K562 (cell line): ENCODE results near the gene NOP16. TPM values are rescaled to one million over a fixed set of nuclear protein-coding genes. Genes with fewer than 3 reads are reported as not detected.
A peak's percentile ranks its signal among the peaks of the same experiment; 100 is the strongest.

Experiments used
- BCOR ChIP-seq: fragments of 450-650 bp; IDR thresholded peaks from 2 replicates; pipeline ENCODE4 v1.6.1; 2016
- FIP1L1 ChIP-seq: fragments of 200-400 bp; formaldehyde crosslinking; IDR thresholded peaks from 2 replicates; pipeline ENCODE4 v1.6.1; 2018; ENCODE audit warnings: mild to moderate bottlenecking, low read depth, low read length; ENCODE audit not compliant: poor library complexity, severe bottlenecking
- FOXP4 ChIP-seq: sonication (generic); formaldehyde crosslinking; IDR thresholded peaks from 2 replicates; pipeline ENCODE4 v1.8.0; 2022; ENCODE audit warnings: mild to moderate bottlenecking, missing genetic modification reagents, borderline replicate concordance
- KLF6 ChIP-seq: fragments of 250-450 bp; sonication (Bioruptor Pico); IDR thresholded peaks from 2 replicates; pipeline ENCODE4 v1.4.0; 2020; ENCODE audit warnings: mild to moderate bottlenecking, moderate library complexity, borderline replicate concordance
- MXD1 ChIP-seq: fragments of 250-450 bp; sonication (Bioruptor Pico); IDR thresholded peaks from 2 replicates; pipeline ENCODE4 v1.8.0; 2021; ENCODE audit warnings: borderline replicate concordance, mild to moderate bottlenecking, moderate library complexity; ENCODE audit not compliant: poor library complexity, severe bottlenecking
- MYBL2 ChIP-seq, 2 experiments: fragments of 450-650 bp in 1 of 2; sonication (generic) in 1 of 2; formaldehyde crosslinking in 1 of 2; IDR thresholded peaks; 2 replicates each; pipeline versions ENCODE4 v1.6.1 to v1.8.1; 2017 to 2022; ENCODE audit warnings: borderline replicate concordance in 1 of 2, inconsistent platforms in 1 of 2, low read depth in 1 of 2, mild to moderate bottlenecking in 1 of 2, missing genetic modification reagents in 1 of 2, moderate library complexity in 1 of 2
- PCBP1 ChIP-seq: fragments of 200-400 bp; formaldehyde crosslinking; IDR thresholded peaks from 2 replicates; pipeline ENCODE4 v1.6.1; 2018; ENCODE audit warnings: mild to moderate bottlenecking, low read depth, low read length; ENCODE audit not compliant: poor library complexity, severe bottlenecking
- RBM34 ChIP-seq: fragments of 200-400 bp; formaldehyde crosslinking; IDR thresholded peaks from 2 replicates; pipeline ENCODE4 v1.6.1; 2018; ENCODE audit warnings: low read length, borderline replicate concordance; ENCODE audit not compliant: insufficient read depth
- ZNF263 ChIP-seq: sonication (generic); formaldehyde crosslinking; IDR thresholded peaks from 2 replicates; pipeline ENCODE4 v1.8.0; 2022; ENCODE audit warnings: mild to moderate bottlenecking, missing genetic modification reagents, borderline replicate concordance
- ZNF384 ChIP-seq: IDR thresholded peaks from 2 replicates; pipeline ENCODE4 v1.6.1; 2012; ENCODE audit warnings: low read depth, low read length, improper control_type of control experiment
- ZNF407 ChIP-seq: fragments of 450-650 bp; IDR thresholded peaks from 2 replicates; pipeline ENCODE4 v1.6.1; 2016; ENCODE audit warnings: low read depth
- ZSCAN32 ChIP-seq: fragments of 450-650 bp; formaldehyde crosslinking; IDR thresholded peaks from 2 replicates; pipeline ENCODE4 v1.4.0; 2020; ENCODE audit warnings: mild to moderate bottlenecking, moderate library complexity
- polyA plus RNA-seq, 8 experiments: library from polyadenylated mRNA; depleted of rRNA in 4 of 8; stranded (reverse) in 5 of 8; unstranded in 3 of 8; fragments of >200 nt; fragmentation: Nextera tagmentation in 2 of 8; fragmentation: Illumina TruSeq in 1 of 8; extraction: Ambion mirVana in 2 of 8; extraction: Trizol in 1 of 8; gene quantifications; 2 replicates each; pipeline versions ENCODE4 v1.2.1 to v1.2.3, GENCODE V29; 2011 to 2014; ENCODE audit warnings: inconsistent platforms in 1 of 8, missing spikeins in 1 of 8
- total RNA-seq, 7 experiments: library from RNA; depleted of rRNA in 6 of 7; stranded (reverse); fragments of >200 nt in 6 of 7; fragmentation: Illumina TruSeq in 2 of 7; extraction: Trizol in 2 of 7; gene quantifications; 2 replicates each; pipeline versions ENCODE4 v1.2.1 to v1.2.3, GENCODE V29; 2011 to 2021; ENCODE audit warnings: low replicate concordance in 1 of 7
- TF ChIP-seq, protein P1 (sequence below), 3 experiments: fragments of 200-800 bp in 1 of 3; sonication (Bioruptor generic) in 1 of 3; sonication (generic) in 1 of 3; formaldehyde crosslinking in 1 of 3; IDR thresholded peaks; 2 replicates each; pipeline versions ENCODE4 v1.6.1 to v1.8.0; 2016 to 2022; ENCODE audit warnings: mild to moderate bottlenecking in 2 of 3, missing compliant biosample characterization in 2 of 3, missing genetic modification characterization in 2 of 3, missing genetic modification reagents in 1 of 3

Gene NOP16
- total and polyA plus RNA-seq, 9 of the 15 experiments (the other 6 are each of a cell fraction or from before 2014, with no cell fraction given): 92.5 to 342 (median 148) TPM

DNA sequence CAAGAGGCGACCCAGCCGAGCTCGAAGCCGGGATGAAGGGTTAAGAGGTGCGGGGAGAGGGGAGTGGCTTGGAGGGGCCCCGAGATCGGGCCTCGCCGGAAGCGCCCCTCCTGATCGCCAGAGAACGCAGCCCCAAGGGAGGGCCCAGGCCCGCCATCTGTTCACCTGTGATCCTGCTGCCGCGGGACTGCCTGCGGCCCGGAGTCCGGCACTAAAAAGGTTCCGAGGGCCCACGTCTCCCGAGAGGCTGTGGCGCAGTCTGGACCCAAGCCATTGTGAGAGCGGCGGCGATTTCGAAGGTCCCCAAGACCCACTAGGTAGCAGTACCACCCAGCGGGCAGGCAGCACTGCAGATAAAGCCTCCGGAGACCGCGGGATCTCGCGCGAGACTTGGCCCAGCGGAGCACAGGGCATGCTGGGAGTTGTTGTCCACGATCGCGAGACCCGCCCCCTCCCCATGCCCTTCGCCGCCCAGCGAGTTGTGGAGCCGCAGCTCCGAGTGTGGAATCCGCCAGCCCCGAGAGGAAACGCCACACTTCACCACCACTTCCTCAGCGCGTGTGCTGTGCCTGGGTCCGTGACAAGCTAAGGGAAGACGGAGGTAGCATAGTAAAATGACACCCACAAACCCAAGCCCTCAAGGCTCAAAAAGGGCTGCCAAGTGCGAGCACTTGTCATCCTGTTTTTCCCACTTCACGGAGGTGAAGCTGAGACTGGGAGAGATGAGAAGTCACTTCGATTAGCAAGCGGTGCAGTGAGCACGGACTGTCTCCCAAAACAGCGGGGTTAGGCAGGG lies 26.8 kb downstream of the NOP16 start, which contains the start of gene KIAA1191 (continued):
- TF ChIP-seq ZNF407: no peak
- peak; percentile 46; the same call in 1 of the 2 replicates for TF ChIP-seq KLF6
- TF ChIP-seq FIP1L1: peak; percentile 22
- peak; percentile 94 for TF ChIP-seq PCBP1
- no peak for TF ChIP-seq ZNF263
- TF ChIP-seq MYBL2 (IDR thresholded peaks at IDR 0.05; ENCODE audit: low read depth): no peak
- no peak for TF ChIP-seq MYBL2 (CRISPR knock-in tag; IDR thresholded peaks at IDR 0.05; ENCODE audit: borderline replicate concordance)
- TF ChIP-seq ZNF384: no peak
- no peak; the same call in 1 of the 2 replicates for TF ChIP-seq FOXP4 (CRISPR knock-in tag)
- TF ChIP-seq ZSCAN32: 0 out of 2 replicates have a peak, but pooled peaks have one; percentile 11
- no peak for TF ChIP-seq MXD1
- TF ChIP-seq BCOR: peak; percentile 79
- no peak for TF ChIP-seq RBM34
- TF ChIP-seq, protein P1, sequence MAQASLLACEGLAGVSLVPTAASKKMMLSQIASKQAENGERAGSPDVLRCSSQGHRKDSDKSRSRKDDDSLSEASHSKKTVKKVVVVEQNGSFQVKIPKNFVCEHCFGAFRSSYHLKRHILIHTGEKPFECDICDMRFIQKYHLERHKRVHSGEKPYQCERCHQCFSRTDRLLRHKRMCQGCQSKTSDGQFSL (CRISPR knock-in tag; IDR thresholded peaks at IDR 0.05): no peak
- TF ChIP-seq, protein P1 (tag; IDR thresholded peaks at IDR 0.05): no peak; a peak in 1 of 4 replicates
